A549 (cell line): Measurements from ENCODE around the gene MYMK.

Experiments
- CEBPB ChIP-seq, 2 experiments: fragments of >200 bp in 1 of 2; sonication (Bioruptor Twin) in 1 of 2; formaldehyde crosslinking in 1 of 2; IDR thresholded peaks; 2 replicates each; pipeline ENCODE4 v1.6.1; 2012 to 2016
- JUN ChIP-seq, 2 experiments: fragments of >200 bp; sonication (Bioruptor Twin); formaldehyde crosslinking; IDR thresholded peaks; 2 replicates in 1 of 2; 3 replicates in 1 of 2; pipeline ENCODE4 v1.6.1; 2016 to 2017
- ZFP36 ChIP-seq: fragments of 450-650 bp; IDR thresholded peaks from 2 replicates; pipeline ENCODE4 v1.6.1; 2014; ENCODE audit warnings: borderline replicate concordance; ENCODE audit not compliant: partially characterized antibody
- TF ChIP-seq, protein P1 (sequence below): fragments of >200 bp; sonication (Bioruptor Twin); formaldehyde crosslinking; IDR thresholded peaks from 3 replicates; pipeline ENCODE4 v1.5.1; 2016
- TF ChIP-seq, protein P2 (sequence below): IDR thresholded peaks from 2 replicates; pipeline ENCODE4 v1.6.1; 2012

DNA sequence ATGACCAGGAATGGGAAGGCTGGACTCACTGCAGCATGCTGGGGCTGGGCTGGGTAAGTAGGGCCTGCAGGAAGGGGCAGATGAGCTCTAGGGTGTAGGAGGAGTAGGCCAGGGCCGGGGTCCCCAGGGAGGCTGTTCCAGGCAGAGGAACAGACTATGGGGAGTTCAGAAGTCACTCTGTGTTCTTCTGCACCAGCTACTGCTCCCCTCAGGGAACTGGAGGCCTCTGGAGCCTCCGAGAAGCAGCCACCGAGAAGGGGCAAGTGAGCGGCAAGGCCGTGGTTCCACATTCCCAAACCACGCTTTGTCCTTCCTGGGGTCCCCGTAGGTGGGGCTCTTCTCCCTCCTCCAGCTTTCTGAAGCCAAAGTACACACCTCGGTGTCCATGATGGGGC, 37.4 kb downstream of the MYMK start:
- TF ChIP-seq, protein P1, sequence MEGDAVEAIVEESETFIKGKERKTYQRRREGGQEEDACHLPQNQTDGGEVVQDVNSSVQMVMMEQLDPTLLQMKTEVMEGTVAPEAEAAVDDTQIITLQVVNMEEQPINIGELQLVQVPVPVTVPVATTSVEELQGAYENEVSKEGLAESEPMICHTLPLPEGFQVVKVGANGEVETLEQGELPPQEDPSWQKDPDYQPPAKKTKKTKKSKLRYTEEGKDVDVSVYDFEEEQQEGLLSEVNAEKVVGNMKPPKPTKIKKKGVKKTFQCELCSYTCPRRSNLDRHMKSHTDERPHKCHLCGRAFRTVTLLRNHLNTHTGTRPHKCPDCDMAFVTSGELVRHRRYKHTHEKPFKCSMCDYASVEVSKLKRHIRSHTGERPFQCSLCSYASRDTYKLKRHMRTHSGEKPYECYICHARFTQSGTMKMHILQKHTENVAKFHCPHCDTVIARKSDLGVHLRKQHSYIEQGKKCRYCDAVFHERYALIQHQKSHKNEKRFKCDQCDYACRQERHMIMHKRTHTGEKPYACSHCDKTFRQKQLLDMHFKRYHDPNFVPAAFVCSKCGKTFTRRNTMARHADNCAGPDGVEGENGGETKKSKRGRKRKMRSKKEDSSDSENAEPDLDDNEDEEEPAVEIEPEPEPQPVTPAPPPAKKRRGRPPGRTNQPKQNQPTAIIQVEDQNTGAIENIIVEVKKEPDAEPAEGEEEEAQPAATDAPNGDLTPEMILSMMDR: no peak
- TF ChIP-seq JUN (IDR thresholded peaks at IDR 0.05) (no peak), ZFP36 (no peak), CEBPB (IDR thresholded peaks at IDR 0.05) (no peak)
- TF ChIP-seq, protein P2, sequence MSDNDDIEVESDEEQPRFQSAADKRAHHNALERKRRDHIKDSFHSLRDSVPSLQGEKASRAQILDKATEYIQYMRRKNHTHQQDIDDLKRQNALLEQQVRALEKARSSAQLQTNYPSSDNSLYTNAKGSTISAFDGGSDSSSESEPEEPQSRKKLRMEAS: no peak
